ENCODE measurements around the gene TTLL9. TPM values are rescaled to one million over a fixed set of nuclear protein-coding genes. Genes with fewer than 3 reads are reported as not detected.

Gene TTLL9
- total and polyA plus RNA-seq, 2 of the 13 experiments (the other 11 are each of a cell fraction or from before 2014, with no cell fraction given) = not detected

DNA sequence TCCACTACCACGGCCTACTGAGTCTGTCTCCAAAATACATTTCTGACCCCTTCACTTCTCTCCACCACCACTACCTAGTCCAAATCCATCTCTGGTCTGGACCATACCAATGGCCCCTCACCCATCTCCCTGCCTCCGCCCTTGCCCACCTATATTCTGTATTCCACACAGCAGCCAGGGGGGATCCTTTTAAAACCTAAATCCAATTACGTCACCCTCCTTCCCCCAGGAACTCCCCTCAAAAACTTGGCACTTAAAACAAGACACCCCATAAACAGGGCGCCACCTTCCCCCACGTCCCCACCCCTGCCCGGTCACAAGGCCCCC, 80.7 kb downstream of the TTLL9 start (continued):
- TF ChIP-seq RNF219 (CRISPR knock-in tag; IDR thresholded peaks at IDR 0.05) (no peak), NFATC3 (CRISPR knock-in tag; IDR thresholded peaks at IDR 0.05) (no peak), CREB1 (IDR thresholded peaks at IDR 0.05) (peak; percentile 59), CREB1 (CRISPR knock-in tag; IDR thresholded peaks at IDR 0.05) (no peak), ZBTB7A (CRISPR knock-in tag; IDR thresholded peaks at IDR 0.05) (no peak), AKAP8 (CRISPR knock-in tag; IDR thresholded peaks at IDR 0.05) (no peak), ZFP90 (CRISPR knock-in tag; IDR thresholded peaks at IDR 0.05; ENCODE audit: borderline replicate concordance) (no peak), U2AF1 (optimal IDR thresholded peaks at IDR 0.05; ENCODE audit: low read depth, low read length) (no peak), TRAFD1 (CRISPR knock-in tag; IDR thresholded peaks at IDR 0.05; ENCODE audit: borderline replicate concordance) (no peak), ZNF276 (CRISPR knock-in tag; IDR thresholded peaks at IDR 0.05; ENCODE audit: low read depth) (no peak), ZNF335 (CRISPR knock-in tag; IDR thresholded peaks at IDR 0.05) (no peak)
- TF ChIP-seq, protein P1, sequence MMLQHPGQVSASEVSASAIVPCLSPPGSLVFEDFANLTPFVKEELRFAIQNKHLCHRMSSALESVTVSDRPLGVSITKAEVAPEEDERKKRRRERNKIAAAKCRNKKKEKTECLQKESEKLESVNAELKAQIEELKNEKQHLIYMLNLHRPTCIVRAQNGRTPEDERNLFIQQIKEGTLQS (CRISPR knock-in tag; IDR thresholded peaks at IDR 0.05) = no peak

Data from HepG2 (cell line).